PC-9 (cell line): ENCODE measurements around the gene PAGE2B. TPM values are rescaled to one million over a fixed set of nuclear protein-coding genes. Genes with fewer than 3 reads are reported as not detected.

Experiments
- BruUV-seq: library from RNA; stranded (reverse); fragments of 400-500 nt; replicated peaks from 2 replicates; lab custom pipeline; 2021; lab: Mats Ljungman, UMichigan
- CTCF ChIA-PET: fragments of 300-600 bp; sonication (Branson Sonifier 250); formaldehyde crosslinking; loops from one replicate; lab custom pipeline; 2022; ENCODE audit warnings: antibody characterized with exemption; lab: Charles Lee
- POLR2A ChIA-PET: fragments of 300-600 bp; sonication (Branson Sonifier 250); formaldehyde crosslinking; loops from one replicate; lab custom pipeline; 2022; ENCODE audit warnings: antibody characterized with exemption; ENCODE audit not compliant: unreplicated experiment; lab: Charles Lee
- DNase-seq, 2 experiments: peaks; one replicate each; pipeline versions ENCODE4 v3.0.0 to v3.0.0-alpha.2; 2015 to 2022; ENCODE audit warnings: mixed read lengths in 1 of 2
- H2AFZ ChIP-seq: fragments of 200-600 bp; sonication (generic); 2 replicates; pipeline ENCODE4 v1.8.1; 2017; ENCODE audit warnings: antibody characterized with exemption
- H3F3A ChIP-seq: fragments of 200-600 bp; sonication (generic); 2 replicates; pipeline ENCODE4 v1.8.1; 2017; ENCODE audit warnings: antibody characterized with exemption, mild to moderate bottlenecking, low read depth; ENCODE audit not compliant: insufficient read depth
- H3K27ac ChIP-seq: fragments of 200-600 bp; sonication (generic); 2 replicates; pipeline ENCODE4 v1.6.1; 2016; ENCODE audit warnings: mixed run types
- H3K27me3 ChIP-seq: fragments of 200-600 bp; sonication (generic); 2 replicates; pipeline ENCODE4 v1.6.1; 2016; ENCODE audit warnings: low read depth, mixed run types; ENCODE audit not compliant: insufficient read depth
- H3K36me3 ChIP-seq: fragments of 200-600 bp; sonication (generic); 2 replicates; pipeline ENCODE4 v1.6.1; 2016; ENCODE audit warnings: low read depth, mixed run types
- H3K4me1 ChIP-seq: fragments of 200-600 bp; sonication (generic); replicated peaks from 2 replicates; pipeline ENCODE4 v1.6.1; 2016; ENCODE audit warnings: mixed run types; ENCODE audit not compliant: insufficient read depth
- H3K4me2 ChIP-seq: fragments of 200-600 bp; sonication (generic); 2 replicates; pipeline ENCODE4 v1.6.1; 2017; ENCODE audit warnings: mixed run types
- H3K4me3 ChIP-seq: fragments of 200-600 bp; sonication (generic); 2 replicates; pipeline ENCODE4 v1.6.1; 2016; ENCODE audit warnings: mixed run types
- H3K79me2 ChIP-seq: fragments of 200-600 bp; sonication (generic); 2 replicates; pipeline ENCODE4 v1.6.1; 2017; ENCODE audit warnings: low read depth, mixed run types
- H3K9me2 ChIP-seq: fragments of 200-600 bp; sonication (generic); 2 replicates; pipeline ENCODE4 v1.8.1; 2017; ENCODE audit warnings: mild to moderate bottlenecking; ENCODE audit not compliant: insufficient read depth
- H3K9me3 ChIP-seq: fragments of 200-600 bp; sonication (generic); 2 replicates; pipeline ENCODE4 v1.8.1; 2016; ENCODE audit warnings: low read depth; ENCODE audit not compliant: insufficient read depth
- H4K20me1 ChIP-seq: fragments of 200-600 bp; sonication (generic); 2 replicates; pipeline ENCODE4 v1.8.1; 2017; ENCODE audit not compliant: insufficient read depth
- EZH2 ChIP-seq: fragments of 200-600 bp; sonication (generic); IDR thresholded peaks from 2 replicates; pipeline ENCODE4 v1.8.0; 2017; ENCODE audit warnings: antibody characterized with exemption, low read depth
- intact Hi-C: fragments of 100-400 bp; cut with micrococcal nuclease; formaldehyde crosslinking; loops from one replicate; pipeline ENCODE4 v1.10.0; 2022; ENCODE audit not compliant: unreplicated experiment
- total RNA-seq: library from RNA; stranded (reverse); gene quantifications from 2 replicates; pipeline ENCODE4 v1.2.3, GENCODE V29; 2021
- TF ChIP-seq, protein P1 (sequence below): fragments of 200-600 bp; sonication (generic); conservative IDR thresholded peaks from 2 replicates; pipeline ENCODE4 v1.6.1; 2017; ENCODE audit warnings: mixed run types, antibody characterized with exemption, mild to moderate bottlenecking, moderate library complexity

Gene PAGE2B
- total RNA-seq, 1 experiment from 2014 or later: not detected

GRCh38 chrX:55088795-55089489, 14.1 kb downstream of the PAGE2B start, which contains the start of gene PAGE2:
Gene PAGE2, plus strand, starts transcription at chrX:55089018. Its CDS starts 1,003 bp downstream, at chrX:55090021.
- Histone ChIP-seq H3K36me3 (no peaks in the 10 kb centered on the region), H3K27ac (no peak within 1 kb of the TSS), H3F3A (no peaks in the 10 kb centered on the region), H3K9me2 (no peaks in the 10 kb centered on the region), H3K27me3 (no peaks in the 10 kb centered on the region), H4K20me1 (no peaks in the 10 kb centered on the region), H3K4me2 (no peak within 1 kb of the TSS), H3K4me1 (no peaks in the 10 kb centered on the region), H3K79me2 (no peaks in the 10 kb centered on the region), H3K4me3 (no peak within 1 kb of the TSS), H3K9me3 (no peaks in the 10 kb centered on the region), H2AFZ (no peak within 1 kb of the TSS)
- CTCF ChIA-PET: no interaction called here
- POLR2A ChIA-PET: interaction anchor here (0.5 kb wide), 1 partner anchor 23 kb away, joined by 4 read pairs; no protein-coding TSS in a partner anchor
- TF ChIP-seq EZH2: no peak
- TF ChIP-seq, protein P1, sequence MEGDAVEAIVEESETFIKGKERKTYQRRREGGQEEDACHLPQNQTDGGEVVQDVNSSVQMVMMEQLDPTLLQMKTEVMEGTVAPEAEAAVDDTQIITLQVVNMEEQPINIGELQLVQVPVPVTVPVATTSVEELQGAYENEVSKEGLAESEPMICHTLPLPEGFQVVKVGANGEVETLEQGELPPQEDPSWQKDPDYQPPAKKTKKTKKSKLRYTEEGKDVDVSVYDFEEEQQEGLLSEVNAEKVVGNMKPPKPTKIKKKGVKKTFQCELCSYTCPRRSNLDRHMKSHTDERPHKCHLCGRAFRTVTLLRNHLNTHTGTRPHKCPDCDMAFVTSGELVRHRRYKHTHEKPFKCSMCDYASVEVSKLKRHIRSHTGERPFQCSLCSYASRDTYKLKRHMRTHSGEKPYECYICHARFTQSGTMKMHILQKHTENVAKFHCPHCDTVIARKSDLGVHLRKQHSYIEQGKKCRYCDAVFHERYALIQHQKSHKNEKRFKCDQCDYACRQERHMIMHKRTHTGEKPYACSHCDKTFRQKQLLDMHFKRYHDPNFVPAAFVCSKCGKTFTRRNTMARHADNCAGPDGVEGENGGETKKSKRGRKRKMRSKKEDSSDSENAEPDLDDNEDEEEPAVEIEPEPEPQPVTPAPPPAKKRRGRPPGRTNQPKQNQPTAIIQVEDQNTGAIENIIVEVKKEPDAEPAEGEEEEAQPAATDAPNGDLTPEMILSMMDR: no peak
- BruUV-seq: no TSS peak
- intact Hi-C loops: no loop called here
- DNase-seq: no peak

GRCh38 chrX:55098691-55099090, 23.9 kb downstream of the PAGE2B start:
- POLR2A ChIA-PET: no interaction called here
- no peak for DNase-seq
- H3K9me2 ChIP-seq: no peaks in the 10 kb centered on the region
- TF ChIP-seq, protein P1: no peak
- no peak for TF ChIP-seq EZH2
- CTCF ChIA-PET: no interaction called here
- BruUV-seq: no TSS peak
- H3K4me1 ChIP-seq: no peaks in the 10 kb centered on the region
- H3K9me3 ChIP-seq: no peaks in the 10 kb centered on the region
- intact Hi-C loops: no loop called here
- no peaks in the 10 kb centered on the region for H3F3A ChIP-seq
- no peaks in the 10 kb centered on the region for H3K27me3 ChIP-seq
- H4K20me1 ChIP-seq: no peaks in the 10 kb centered on the region
- no peaks in the 10 kb centered on the region for H3K36me3 ChIP-seq
- no peak overlapping the region for H3K4me2 ChIP-seq
- H3K79me2 ChIP-seq: no peaks in the 10 kb centered on the region
- H2AFZ ChIP-seq: no peak overlapping the region
- H3K27ac ChIP-seq: no peak overlapping the region
- no peak overlapping the region for H3K4me3 ChIP-seq

- Histone ChIP-seq H3K36me3 (no peaks in the 10 kb centered on the region), H3F3A (no peaks in the 10 kb centered on the region), H4K20me1 (no peaks in the 10 kb centered on the region), H3K4me2 (no peak overlapping the region), H3K4me1 (no peaks in the 10 kb centered on the region), H3K4me3 (no peak overlapping the region), H3K27me3 (no peaks in the 10 kb centered on the region), H2AFZ (no peak overlapping the region), H3K27ac (no peak overlapping the region), H3K79me2 (no peaks in the 10 kb centered on the region), H3K9me3 (no peaks in the 10 kb centered on the region), H3K9me2 (no peaks in the 10 kb centered on the region)
- intact Hi-C loops: no loop called here
- no peak for DNase-seq
- no TSS peak for BruUV-seq
- ChIA-PET CTCF (no interaction called here), POLR2A (no interaction called here)
- no peak for TF ChIP-seq EZH2
- TF ChIP-seq, protein P1: no peak
Measured at GRCh38 chrX:55099162-55099561, 24.3 kb downstream of the PAGE2B start.
